CD4-positive, alpha-beta T cell treated with Interleukin-12 subunit alpha and Interleukin-12 subunit beta, for 1 hour (primary cell): ENCODE measurements around the gene SORCS2.
"Not testable (repeated sequence)": the region's sequence is repeated elsewhere in the genome, so short reads cannot be mapped to it uniquely, and the experiment has no call there.

Experiments
- DNase-seq: peaks from one replicate; pipeline ENCODE4 v3.0.0-alpha.2; 2020

SORCS2 gene

GRCh38 chr4:7434141-7434765 is 241.9 kb downstream of the SORCS2 start:
- no peak for DNase-seq

GRCh38 chr4:7434766-7435150 is 242.4 kb downstream of the SORCS2 start, which contains the start of gene PSAPL1:
PSAPL1 (minus strand) TSS chr4:7434930; CDS start chr4:7434879, 51 bp downstream.
- no peak for DNase-seq

- DNase-seq = no peak
These were observed 243.2 kb downstream of the SORCS2 start for GRCh38 chr4:7435471-7436061.

GRCh38 chr4:7436256-7436655 is 243.9 kb downstream of the SORCS2 start:
- DNase-seq = no peak

- no peak for DNase-seq
These were observed 247.4 kb downstream of the SORCS2 start for GRCh38 chr4:7439699-7440098.

- DNase-seq = no peak
These were observed 248.9 kb downstream of the SORCS2 start for GRCh38 chr4:7441201-7441600.

GRCh38 chr4:7442574-7443162 is 250.3 kb downstream of the SORCS2 start:
- no peak for DNase-seq

- DNase-seq = no peak
These were observed 252.0 kb downstream of the SORCS2 start for GRCh38 chr4:7444314-7444713.

GRCh38 chr4:7444731-7445130 is 252.4 kb downstream of the SORCS2 start:
- no peak for DNase-seq

- DNase-seq = no peak
These were observed 254.9 kb downstream of the SORCS2 start for GRCh38 chr4:7447236-7447635.

- no peak for DNase-seq
These were observed 255.7 kb downstream of the SORCS2 start for GRCh38 chr4:7448036-7448435.

GRCh38 chr4:7450775-7451433 is 258.6 kb downstream of the SORCS2 start:
- DNase-seq = no peak

- DNase-seq = no peak
These were observed 259.1 kb downstream of the SORCS2 start for GRCh38 chr4:7451434-7451789.

GRCh38 chr4:7451800-7452199 is 259.5 kb downstream of the SORCS2 start:
- DNase-seq = no peak

GRCh38 chr4:7452802-7453201 is 260.5 kb downstream of the SORCS2 start:
- not testable (repeated sequence) for DNase-seq

GRCh38 chr4:7457201-7458065 is 265.1 kb downstream of the SORCS2 start:
- DNase-seq = no peak

- no peak for DNase-seq
These were observed 265.7 kb downstream of the SORCS2 start for GRCh38 chr4:7458066-7458425.

- no peak for DNase-seq
These were observed 266.1 kb downstream of the SORCS2 start for GRCh38 chr4:7458477-7458876.

GRCh38 chr4:7459471-7459870 is 267.1 kb downstream of the SORCS2 start:
- DNase-seq = no peak

- DNase-seq = no peak
These were observed 268.2 kb downstream of the SORCS2 start for GRCh38 chr4:7460566-7460965.

GRCh38 chr4:7461230-7461629 is 268.9 kb downstream of the SORCS2 start:
- no peak for DNase-seq

- no peak for DNase-seq
These were observed 270.2 kb downstream of the SORCS2 start for GRCh38 chr4:7462509-7462971.
